Stimulated activated CD4-positive, alpha-beta T cell treated with anti-CD3 and anti-CD28 coated beads, Interleukin-1b, Interleukin-23, amount 100 ng/mL, for 1 hour (primary cell): ENCODE results near the gene ULK4.
"Not testable (repeated sequence)": the region's sequence is repeated elsewhere in the genome, so short reads cannot be mapped to it uniquely, and the experiment has no call there.

Experiments used
- DNase-seq, 2 donors: peaks; one replicate each; pipeline ENCODE4 v3.0.0-alpha.2; 2020; ENCODE audit warnings: low read depth in 2 of 2

The ULK4 gene

DNA sequence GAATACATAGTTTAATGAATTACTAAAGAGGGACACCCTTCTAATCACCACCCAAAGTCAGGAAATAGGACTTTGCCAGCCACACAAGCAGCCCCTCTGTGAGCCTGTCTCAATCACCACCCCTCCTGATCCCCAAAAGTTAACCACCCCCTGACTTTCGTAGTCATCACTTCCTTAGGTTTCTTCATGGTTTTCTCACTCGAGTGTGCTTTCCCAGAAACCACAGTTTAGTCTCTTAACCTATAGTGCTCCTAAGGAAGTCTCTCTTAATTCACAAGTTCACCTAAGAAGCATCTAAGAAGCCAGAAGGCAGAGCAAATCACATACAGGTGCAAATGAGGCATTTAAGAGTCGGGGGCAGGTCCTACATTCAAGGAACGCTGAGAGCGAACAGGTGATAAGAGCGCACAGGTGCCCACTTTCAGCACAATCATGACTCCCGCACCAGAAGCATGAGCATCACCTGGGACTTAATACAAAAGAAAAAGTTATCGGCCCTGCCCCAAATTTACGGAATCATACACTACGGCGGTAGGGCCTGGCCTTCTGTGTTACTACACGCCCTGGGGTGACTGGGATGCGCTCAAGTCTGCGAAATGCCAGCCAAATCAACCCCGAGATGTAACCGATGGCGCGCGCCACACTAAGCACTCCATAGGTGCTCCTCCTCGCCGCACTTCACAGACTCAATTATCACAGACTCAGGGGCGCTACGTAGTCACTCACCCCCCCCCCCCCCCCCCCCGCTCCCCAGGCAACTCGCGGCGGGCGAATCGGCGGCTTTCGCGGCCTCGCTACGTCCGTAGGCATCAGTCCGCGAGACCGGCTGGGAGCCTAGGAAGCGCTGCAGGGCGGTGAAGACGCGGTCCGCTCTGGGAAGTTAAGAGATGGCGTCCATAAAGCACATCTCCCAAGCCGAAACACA lies 815 bp downstream of the ULK4 start:
- peak; percentile 10 to 20 for DNase-seq

DNA sequence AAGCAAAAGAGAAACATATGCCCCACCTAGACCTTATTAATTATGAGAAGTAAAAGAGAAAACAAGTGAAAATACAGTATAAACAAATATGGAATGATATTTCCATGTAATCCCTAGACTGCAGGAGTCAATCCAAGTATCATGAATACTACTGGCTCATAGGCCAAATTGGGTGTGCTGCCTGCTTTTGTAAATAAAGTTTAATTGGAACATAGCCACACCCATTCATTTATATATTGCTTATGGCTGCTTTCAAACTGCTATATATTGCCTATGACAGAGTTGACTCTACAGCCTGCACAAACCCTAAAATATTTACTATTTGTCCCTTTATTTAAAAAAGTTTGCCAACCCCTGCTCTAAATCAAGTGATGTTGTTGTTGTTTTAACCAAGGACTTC lies 5.3 kb downstream of the ULK4 start:
- no peak for DNase-seq

DNA sequence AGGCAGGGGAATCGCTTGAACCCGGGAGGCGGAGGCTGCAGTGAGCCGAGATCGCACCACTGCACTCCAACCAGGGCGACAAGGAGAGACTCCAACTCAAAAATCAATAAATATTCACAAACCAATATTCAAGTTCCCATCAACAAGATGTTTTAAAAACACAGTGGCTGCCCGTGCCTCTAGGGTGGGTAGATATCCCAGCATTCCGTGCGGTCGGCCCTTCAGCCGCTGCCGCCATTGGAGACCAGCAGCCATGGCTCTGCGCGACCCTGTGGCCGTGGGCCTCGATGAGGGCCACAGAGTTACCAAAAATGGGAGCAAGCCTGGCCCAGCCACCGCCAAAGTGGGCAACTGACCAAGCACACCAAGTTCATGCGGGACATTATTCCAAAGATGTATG lies 6.7 kb downstream of the ULK4 start:
- DNase-seq: no peak

DNA sequence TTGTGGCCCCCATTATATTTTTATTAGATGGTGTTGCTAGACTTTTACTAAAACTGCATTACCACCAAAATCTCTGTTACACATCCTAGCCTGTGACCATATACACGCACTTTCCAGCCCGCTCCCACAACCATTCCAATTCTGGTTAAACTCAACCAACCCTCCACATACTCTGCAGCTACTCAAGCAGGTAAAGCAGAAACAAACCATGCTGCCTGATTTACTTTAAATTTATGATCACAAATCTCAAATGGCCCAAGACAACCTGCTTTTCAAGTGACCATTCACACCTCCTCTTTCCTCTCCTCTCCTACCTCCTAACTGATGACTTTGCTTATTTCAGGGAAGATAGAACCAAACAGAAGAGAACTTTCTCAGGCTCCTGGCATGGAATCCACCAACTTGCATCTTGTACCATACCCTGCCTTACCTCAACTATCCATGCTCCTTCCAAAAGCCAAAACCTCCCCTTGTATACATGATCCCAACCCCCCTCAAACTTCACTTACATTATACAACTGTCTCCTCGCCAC lies 18.5 kb downstream of the ULK4 start:
- DNase-seq: no peak

DNA sequence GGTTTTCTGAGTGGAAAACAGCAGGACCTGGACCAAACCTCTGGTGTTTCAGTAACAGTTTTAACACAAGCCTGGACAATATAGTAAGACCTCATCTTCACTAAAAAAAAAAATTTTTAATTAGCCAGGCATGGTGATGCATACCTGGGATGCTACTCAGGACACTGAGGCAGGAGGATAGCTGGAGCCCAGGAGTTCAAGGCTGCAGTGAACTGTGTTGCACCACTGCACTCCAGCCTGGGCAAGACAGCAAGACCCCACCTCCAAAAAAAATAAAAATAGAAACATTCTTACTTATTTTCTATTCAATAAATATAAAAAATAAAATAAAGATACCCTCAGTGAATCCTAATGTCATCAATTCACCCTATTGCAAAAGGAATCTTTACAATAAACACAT lies 21.5 kb downstream of the ULK4 start:
- no peak for DNase-seq

DNA sequence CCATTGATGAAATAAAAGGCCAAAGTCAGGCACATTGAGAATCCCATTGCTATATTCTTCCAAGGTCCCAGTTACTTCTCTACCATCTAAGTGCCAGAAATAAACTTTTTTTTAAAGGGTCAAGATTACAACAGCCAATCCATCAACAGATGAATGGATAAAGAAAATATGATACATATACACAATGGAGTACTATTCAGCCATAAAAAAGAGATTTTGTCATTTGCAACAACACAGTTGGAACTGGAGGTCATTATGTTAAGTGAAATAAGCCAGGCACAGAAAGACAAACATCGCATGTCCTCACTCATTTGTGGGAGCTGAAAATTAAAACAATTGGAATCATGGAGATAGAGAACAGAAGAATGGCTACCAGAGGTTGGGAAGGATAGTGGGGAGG lies 25.5 kb downstream of the ULK4 start:
- DNase-seq: no peak

DNA sequence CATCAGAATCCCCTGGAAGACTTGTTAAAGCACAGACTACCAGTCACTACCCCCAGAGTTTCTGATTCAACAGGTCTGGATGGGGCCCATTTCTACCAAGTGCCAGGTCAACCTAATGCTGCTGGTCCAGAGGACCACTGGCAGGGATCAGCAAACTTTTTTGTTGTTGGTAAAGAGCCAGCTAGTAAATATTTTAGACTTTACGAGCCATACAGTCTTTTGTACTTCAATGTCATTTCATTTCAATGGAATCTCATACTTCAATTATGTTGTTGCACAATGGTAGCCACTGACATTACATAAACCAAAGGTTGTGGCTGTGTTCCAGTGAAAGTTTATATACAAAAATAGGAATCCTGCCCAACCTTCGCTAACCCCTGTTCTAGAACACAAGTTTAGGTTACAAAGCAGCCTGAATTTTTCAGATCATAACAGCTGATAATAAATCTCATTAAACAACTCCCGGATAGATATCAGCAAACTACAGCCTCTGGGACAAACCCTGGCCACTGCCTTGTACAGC lies 28.7 kb downstream of the ULK4 start:
- DNase-seq: no peak

DNA sequence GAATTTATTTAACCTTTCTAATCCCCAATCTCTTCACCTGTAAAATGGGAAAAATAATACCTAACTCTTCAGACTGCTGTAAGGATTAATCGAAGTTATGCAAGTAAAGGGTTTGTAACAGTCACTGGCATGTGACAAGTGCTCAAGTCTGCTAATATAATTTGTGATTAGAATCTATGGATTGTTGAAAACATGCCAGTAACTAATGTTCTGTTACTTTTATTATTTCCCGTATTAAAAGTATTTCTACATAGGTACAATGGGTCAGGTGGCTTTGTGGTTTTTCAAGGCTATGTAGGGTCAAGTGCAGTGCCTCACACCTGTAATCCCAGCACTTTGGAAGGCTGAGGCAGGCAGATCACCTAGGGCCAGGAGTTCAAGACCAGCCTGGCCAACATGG lies 29.4 kb downstream of the ULK4 start:
- DNase-seq: no peak

DNA sequence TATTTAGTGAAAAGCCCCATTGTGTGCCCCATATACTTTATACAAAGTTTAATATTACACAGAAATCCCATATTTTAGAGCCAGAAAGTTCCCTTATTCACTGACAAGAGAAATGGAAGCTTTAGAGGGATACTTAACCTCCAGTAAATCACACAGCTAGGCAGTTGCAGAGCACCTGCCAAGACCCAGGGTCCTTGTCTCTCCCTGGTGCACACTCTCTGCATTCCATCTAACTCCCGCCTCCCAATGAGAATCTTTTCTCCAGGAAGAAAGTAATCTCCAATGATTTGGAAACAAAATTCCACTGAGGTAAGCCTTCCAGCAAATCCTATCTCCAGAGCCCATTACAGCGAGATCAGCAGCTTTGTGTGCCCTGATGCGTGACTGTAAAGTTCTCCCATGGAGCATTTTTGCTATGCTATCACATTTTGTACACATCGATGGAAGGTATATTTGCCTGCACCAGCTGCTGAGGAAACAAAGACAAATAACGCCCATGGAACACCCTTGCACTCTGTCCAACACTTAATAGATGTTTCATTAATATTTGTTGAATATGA lies 41.4 kb downstream of the ULK4 start:
- DNase-seq: no peak

DNA sequence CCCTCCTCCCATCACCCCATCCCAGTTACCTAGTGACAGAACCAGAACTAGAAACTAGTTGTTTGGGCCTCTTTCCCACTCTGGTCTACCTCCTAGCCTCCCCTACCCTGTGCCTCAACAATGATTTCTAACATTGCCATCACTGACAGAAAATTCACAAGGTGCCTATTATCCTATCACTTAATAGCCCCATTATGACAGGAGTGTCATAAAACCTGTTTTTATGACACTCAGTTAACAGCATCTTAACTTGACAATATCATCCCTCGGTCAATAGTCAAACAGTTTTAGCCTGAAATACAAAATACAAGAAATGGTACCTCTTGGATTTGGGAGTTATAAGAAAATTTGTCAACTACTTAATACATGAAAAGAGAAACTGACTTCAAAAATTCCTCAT lies 46.5 kb downstream of the ULK4 start:
- no peak for DNase-seq

DNA sequence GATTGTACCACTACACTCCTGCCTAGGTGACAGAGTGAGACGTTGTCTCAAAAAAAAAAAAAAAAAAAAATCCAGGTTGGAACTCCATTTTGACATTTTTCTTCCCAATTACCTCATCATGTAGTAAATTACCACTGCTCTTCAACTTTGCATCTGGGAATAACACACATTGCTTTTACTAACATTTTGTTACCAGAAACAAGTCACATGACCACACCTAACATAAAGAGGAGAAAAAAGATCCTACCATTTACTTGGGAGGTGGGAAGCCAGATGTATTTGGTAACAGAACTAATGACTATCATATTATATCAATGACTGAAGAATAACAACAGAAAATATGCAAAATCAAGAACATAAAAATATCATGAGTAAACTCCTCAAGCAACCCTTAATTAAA lies 49.6 kb downstream of the ULK4 start:
- DNase-seq: no peak

DNA sequence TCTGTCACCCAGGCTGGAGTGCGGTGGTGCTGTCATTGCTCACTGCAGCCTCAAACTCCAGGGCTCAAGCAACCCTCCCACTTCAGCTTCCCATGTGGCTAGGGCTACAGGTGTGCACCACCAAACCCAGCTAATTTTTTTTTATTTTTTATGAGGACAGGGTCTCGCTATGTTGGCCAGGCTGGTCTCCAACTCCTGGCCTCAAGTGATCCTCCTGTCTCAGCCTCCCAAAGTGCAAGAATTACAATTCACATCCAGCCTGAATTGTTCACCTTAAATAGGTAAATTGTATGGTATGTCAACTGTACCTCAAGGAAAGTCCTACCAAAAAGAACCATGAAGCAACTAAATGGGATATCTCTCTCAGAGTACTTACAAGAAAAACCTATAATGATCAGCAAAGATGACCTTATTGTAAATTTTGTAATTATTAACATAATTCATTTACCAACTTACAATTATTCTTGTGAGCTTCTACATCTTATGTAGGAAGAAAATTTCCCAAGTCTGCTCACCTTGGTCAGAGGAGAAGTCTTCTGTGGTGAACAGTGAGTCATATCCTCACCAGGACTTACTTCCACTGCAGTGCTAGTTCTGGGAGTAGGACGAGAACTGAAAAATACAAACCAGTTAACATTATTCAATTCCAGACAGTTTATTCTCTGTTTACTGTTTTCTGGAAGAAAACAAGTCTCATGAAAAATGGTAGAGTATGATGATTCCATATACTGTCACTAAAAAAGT lies 54.4 kb downstream of the ULK4 start:
- DNase-seq: no peak

DNA sequence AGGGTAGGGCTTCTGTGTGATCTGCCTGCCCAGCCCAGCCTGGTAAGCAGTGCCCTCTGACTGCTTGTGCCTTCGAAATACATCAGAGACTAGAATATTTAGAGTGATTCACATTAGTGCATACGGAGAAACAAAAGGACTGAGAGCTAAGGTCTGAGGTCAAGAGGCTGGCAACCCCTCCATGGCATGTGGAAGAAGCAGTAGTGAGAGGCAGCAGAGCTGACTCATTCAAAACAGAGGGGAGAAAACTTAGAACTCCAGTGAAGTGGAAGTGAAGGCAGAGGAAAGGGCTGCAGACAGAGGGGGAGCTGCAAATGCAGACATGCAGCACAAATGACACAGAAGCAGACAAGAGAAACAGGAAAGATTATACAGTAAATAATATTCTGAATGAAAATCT lies 61.6 kb downstream of the ULK4 start:
- no peak for DNase-seq

DNA sequence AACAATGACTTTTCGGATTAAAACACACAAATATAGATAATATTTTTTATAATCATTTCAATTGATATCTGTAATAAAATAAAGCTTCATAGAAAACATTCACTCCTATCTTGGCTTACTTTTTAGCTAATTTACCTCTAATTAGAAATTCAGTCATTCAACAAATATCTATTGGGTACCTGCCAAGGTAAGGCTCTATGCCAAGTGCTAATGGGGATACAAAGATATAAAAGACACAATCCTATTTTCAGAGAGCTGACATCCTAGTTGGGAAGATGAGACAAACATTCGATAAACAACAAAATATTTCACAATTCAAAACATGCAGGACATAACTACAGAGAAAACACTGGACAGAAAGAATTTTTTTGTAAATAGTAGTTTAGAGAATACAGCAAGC lies 63.3 kb downstream of the ULK4 start:
- DNase-seq: no peak

DNA sequence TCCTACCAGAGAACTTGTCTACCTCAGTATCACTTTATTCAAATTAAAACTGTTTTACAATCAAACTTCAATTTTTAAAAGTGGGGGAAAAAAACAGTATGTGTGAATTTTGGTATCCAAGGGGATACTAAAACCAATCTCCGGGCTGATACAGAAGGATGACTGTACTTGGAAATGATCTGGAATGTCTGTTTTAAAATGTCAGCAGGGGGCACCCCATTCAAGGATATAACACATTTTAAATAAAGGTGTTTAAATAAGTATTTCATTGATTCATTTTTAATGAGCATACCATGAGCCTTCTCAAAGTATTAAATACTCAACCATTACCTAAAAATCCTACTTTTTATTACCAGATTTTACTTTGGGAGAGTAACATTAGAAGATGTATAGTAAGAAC lies 67.9 kb downstream of the ULK4 start:
- no peak for DNase-seq

DNA sequence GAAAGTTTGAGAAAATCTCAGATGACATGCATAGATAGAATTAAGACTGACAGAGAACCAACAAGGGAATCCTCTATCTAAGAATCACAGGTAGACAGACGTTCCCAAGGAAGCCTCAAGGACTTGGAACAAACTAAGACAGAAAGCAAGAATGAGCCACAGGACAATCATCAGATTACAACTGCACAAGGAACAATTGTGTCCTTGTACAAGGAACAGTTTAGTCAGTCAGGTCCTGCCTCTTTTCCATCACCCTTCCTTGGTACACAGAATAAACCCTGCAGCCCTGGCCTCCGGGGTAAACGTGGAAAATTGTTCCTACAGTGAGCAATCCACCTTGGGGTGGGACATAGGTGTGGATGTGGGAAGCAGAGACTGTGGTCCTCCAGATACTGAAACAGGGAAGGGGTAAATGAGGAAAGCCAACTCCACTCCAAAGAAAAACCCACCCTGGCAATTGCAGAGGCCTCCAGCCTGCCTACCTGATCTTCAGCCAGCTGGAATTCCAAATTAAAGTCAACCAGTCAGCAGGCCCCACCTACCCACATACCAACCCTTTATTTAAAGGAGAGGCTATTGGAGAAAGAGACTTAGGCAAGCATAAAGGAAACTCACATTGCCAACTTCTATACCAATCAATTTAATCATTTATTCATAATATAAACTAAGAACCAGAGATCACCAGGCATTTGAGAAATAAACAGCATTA lies 73.4 kb downstream of the ULK4 start:
- DNase-seq: no peak

DNA sequence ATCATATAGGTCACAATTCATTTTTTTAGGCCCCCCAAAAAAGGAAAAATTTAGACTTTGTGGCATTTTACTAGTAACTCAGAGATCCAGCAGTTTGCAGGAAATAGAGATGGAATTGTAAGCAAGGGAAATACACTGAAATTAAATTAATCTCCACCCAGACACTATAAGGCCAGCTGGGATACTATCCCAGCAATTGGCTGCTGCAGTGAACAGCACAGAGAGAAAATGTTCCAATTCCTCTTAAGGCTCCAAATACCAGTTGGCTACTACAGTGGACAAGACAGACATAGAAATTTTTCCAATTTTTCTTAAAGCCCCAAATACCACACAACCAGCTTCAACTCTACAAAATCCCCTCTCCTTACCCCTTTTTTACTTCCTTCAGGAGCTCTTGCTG lies 78.9 kb downstream of the ULK4 start:
- DNase-seq: no peak

DNA sequence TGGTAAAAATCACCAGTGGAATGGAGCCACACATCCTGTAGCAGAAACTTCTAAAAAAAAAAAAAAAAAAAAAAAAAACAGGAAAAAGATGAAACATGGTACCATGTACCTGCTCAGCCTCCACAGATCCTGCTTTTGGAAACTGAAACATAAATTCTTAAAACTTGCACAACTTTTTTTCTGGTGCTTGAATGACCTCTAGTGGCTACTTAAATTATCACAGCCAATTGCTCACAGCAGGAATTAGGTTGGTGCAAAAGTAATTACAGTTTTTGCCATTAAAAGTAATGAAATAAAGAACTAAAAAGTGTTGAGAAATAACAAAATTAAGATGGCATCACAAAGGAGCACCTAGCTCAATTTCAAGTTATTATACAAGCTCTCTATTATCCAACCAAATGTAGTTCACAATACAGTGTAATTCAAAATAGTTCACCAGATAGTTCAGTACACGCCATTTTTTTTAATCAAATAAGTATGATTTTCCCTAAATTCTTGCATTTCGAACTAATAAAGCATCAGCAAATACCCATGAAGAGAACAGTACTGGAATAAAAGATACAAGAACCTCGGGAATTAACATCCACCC lies 80.6 kb downstream of the ULK4 start:
- DNase-seq: no peak

DNA sequence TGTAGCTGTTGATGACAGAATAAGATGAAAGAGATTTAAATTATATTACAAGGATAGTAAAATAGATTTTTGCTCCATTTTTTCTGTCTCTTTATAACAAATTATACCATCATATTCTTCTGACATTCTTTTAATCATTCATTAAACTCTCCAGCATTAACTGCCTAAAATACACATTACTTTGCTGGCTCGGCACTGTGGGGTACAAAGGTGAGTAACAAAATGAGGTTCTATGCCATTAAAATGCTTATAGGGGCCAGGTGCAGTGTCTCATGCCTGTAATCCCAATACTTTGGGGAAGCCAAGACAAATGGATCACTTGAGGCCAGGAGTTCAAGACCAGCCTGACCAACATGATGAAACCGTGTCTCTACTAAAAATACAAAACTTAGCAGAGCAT lies 81.5 kb downstream of the ULK4 start:
- no peak for DNase-seq

DNA sequence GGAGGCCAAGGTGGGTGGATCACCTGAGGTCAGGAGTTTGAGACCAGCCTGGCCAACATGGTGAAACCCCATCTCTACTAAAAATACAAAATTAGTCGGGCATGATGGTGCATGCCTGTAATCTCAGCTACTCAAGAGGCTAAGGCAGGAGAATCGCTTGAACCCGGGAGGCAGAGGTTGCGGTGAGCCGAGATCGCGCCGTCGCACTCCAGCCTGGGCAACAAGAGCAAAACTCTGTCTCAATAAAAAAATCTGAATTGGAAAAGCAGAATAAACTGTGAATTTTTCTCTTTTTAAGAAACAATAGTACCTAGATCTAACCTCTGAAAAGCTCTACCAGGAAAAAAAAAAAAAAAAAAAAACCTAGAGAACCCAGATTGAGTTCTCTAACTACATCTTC lies 84.2 kb downstream of the ULK4 start:
- DNase-seq: not testable (repeated sequence)

DNA sequence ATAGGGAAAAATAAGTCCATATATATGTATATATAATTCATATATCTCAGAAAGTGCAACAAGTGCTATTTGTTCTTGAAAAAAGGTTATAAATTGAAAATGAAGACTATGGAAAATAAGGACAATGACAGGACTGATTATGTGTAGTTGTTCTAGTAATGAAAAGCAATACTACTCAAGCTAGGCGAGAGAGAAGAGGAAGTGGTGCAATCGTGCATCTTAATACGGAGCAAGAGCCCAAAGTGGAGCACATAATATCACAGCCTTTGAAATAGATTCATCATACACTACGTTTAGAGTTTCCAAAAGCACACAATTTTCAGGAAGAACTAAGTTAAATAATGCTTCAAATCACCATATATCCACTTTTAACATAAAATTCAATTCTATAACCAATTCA lies 87.9 kb downstream of the ULK4 start:
- no peak for DNase-seq
